Hematopoietic multipotent progenitor cell treated with erythropoietin and hydrocortisone succinate and interleukin-3 and kit ligand, for 6 days (in vitro differentiated cells): ENCODE data around the gene RASA3.
"Not testable (repeated sequence)": the region's sequence is repeated elsewhere in the genome, so short reads cannot be mapped to it uniquely, and the experiment has no call there.

ENCODE experiments used
- DNase-seq: peaks from one replicate; pipeline ENCODE4 v3.0.0-alpha.2; 2015

The RASA3 gene

GRCh38 chr13:114077933-114078325 is 54.5 kb downstream of the RASA3 start:
- no peak for DNase-seq

DNA sequence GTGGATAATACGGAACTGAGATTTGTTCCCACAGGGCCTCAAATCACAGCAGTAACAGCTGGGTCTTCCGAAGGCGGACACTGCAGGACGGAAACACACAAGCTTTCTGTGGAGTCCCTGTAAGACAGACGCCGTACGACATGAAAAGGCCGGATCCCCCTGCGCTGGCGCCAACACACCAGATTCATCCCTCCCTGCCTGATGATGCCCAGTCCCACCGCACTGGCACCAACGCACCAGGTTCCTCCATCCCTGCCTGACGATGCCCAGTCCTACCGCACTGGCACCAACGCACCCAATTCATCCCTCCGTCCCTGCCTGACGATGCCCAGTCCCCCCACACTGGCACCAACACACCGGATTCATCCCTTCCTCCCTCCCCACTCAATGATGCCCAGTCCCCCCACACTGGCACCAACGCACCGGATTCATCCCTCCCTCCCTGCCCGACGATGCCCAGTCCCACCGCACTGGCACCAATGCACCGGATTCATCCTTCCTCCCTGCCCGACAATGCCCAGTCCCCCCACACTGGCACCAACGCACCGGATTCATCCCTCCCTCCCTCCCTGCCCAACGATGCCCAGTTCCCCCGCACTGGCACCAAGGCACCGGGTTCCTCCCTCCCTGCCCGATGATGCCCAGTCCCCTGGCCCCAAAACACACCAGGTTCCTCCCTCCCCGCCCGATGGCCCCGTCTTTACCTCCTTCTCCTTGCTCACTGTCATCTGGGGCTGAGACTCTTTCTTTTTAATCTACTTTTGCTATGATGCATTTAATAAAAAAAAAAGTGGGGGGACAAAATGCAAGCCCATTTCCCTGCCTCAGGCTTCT is 55.1 kb downstream of the RASA3 start:
- DNase-seq, result no peak

- DNase-seq, result no peak
Observed at GRCh38 chr13:114076329-114077090, 55.9 kb downstream of the RASA3 start.

DNA sequence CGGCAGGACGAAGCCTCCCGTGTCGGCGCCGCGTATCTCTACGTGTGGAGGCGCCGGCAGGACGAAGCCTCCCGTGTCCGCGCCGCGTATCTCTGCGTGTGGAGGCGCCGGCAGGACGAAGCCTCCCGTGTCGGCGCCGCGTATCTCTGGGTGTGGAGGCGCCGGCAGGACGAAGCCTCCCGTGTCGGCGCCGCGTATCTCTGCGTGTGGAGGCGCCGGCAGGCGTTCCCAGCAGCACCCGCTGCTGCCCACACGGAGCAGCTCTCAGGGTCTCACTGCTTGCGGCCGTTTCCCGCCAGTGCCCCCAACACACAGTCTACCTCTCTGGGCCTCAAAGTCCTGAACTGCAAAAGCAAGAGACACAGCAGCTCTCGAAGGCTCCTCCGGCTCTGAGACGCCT is 56.6 kb downstream of the RASA3 start:
- not testable (repeated sequence) for DNase-seq

DNA sequence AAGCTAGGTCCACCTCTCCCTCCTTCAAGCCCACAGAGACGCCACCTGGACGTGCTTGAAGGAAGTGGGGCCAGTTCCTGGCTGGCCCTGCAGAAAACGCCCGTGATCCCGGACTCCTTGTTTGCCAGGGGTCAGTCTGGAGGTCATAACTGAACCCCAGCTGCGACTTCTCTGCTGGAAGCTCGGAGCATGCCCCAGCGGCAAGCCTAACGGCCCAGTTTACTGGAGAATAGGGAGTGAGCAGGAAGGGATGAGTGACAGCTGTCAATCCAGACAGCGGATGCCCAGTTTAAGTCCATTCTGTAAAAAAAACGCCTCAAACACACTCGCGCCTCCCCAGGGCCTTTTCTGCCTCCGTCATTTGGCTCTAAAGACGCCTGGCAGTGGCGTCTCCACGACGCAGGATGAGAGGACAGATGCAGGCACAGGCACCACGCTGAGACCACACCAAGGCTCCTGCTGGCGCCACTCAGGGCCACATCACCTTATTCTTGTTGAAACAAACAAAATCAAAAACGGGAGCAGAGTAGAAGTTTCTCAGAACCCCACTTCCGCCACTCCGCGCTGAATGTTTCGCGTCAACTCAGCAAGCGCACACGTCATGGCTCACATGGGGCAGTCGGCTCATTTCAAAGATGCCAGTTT is 57.6 kb downstream of the RASA3 start:
- DNase-seq, result no peak

DNA sequence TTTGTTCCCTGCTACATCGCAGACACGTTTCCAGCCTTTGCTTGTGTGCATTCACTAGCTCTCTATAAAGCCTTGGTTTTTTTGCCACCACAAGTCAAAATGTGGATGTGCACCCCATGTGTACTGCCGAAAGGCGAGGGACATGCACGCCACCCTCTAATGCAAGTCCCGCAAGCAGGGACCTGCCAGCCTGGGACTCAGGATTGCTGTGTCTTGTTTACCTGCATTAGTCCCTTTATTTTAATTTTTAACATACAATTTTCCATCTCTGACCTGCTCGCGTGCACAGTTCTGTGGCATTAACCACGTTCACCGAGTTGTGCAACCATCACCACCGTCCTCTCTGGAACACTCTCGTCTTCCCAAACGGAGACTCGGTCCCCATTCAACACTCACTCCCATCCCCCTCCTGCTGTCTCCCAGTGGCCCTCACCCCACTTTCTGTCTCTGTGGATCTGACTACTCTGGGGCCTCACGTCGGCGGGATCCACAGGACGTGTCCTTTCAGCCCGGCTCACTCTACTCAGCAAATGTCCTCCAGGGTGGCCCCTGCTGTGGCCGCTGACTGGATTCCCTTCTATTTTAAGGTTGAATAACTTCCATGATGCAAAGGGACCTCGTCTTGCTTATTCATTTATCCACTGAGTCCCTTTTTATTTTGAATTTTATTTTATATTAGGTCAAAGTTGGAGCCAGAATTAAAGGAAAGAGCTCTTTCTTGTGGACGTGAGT is 58.4 kb downstream of the RASA3 start:
- no peak for DNase-seq

- DNase-seq, result no peak
Observed at GRCh38 chr13:114072421-114072820, 60.0 kb downstream of the RASA3 start.

- no peak for DNase-seq
Observed at GRCh38 chr13:114071991-114072390, 60.4 kb downstream of the RASA3 start.

GRCh38 chr13:114071410-114071809 is 61.0 kb downstream of the RASA3 start:
- no peak for DNase-seq

DNA sequence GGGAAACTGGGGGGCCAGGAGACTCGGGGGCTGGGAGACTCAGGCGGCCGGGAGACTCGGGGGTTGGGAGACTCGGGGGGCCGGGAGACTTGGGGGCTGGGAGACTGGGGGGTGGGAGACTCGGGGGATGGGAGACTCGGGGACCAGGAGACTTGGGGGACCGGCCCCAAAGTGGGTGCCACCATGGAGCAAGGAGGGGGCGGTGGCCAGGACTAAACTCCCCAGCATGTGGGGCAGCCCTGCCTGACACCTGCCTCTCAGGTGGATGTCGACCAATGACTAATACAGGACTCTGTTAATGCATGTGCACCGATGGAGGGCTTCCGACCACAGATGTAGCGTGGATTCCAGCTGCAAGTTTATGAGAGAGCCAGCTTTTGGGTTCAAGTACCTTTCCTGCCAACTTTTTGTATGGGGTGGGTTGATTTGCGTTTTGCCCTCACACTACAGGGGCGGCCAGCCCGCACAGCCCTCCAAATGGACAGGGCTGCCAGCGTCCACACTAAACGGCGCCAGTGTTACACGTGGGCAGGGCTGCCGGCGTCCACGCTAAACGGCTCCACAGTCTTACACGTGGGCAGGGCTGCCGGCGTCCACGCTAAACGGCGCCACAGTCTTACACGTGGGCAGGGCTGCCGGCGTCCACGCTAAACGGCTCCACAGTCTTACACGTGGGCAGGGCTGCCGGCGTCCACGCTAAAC is 62.2 kb downstream of the RASA3 start:
- DNase-seq, result no peak

DNA sequence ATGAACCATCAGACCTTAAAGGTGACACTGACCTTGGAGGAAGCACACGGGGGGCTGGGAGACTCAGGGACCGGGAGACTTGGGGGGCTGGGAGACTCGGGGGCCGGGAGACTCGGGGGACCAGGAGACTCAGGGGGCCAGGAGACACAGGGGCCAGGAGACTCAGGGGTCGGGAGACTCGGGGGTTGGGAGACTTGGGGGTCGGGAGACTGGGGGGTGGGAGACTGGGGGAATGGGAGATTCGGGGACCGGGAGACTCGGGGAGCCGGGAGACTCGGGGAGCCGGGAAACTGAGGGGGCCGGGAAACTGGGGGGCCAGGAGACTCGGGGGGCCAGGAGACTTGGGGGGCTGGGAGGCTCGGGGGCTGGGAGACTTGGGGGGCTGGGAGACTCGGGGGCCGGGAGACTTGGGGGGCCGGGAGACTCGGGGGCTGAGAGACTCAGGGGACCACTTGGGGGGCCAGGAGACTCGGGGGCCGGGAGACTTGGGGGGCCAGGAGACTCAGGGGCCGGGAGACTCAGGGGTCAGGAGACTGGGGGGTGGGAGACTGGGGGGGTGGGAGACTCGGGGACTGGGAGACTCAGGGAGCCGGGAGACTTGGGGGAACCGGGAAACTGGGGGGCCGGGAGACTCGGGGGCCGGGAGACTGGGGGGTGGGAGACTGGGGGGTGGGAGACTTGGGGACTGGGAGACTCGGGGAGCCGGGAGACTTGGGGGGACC is 62.9 kb downstream of the RASA3 start:
- DNase-seq, result no peak

DNA sequence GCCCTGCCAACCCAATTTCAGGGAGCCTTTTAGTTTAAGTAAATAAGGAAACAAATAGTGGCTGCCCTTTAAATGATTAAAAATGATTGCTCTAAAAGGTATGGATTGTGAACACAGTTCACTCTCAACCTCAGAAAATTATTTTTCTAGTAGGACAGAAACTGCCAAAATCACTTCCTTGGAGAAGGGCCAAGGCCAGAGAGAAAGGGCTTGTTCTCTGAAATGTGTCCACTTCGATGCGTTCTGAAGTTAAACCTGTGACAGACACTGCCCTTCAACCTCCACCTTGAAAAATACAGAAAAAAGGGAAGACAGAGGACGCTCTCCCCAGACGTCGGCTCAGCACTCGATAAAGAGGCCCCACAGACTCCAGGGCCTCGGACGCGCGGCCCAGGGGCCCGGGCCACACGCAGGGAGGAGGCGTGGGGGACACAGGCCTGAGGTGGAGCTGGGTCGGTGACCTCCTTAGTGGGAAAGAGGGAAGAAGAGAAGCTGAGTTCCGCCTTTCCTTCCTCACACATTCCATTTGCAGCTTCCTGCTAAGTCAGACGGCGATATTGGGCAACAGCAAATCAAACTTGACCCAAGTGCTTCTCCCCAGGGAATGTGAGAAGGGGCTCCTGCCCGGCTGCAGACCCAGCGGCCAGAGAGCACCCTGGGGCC is 63.6 kb downstream of the RASA3 start:
- no peak for DNase-seq

- DNase-seq, result peak; percentile 55
Observed at GRCh38 chr13:114067886-114068651, 64.4 kb downstream of the RASA3 start.

GRCh38 chr13:114067381-114067885 is 65.0 kb downstream of the RASA3 start:
- DNase-seq, result peak; percentile 47

GRCh38 chr13:114066956-114067355 is 65.5 kb downstream of the RASA3 start:
- no peak for DNase-seq

GRCh38 chr13:114065926-114066774 is 66.3 kb downstream of the RASA3 start:
- DNase-seq, result no peak

- DNase-seq, result peak; percentile 90
Observed at GRCh38 chr13:114065141-114065925, 67.1 kb downstream of the RASA3 start.

DNA sequence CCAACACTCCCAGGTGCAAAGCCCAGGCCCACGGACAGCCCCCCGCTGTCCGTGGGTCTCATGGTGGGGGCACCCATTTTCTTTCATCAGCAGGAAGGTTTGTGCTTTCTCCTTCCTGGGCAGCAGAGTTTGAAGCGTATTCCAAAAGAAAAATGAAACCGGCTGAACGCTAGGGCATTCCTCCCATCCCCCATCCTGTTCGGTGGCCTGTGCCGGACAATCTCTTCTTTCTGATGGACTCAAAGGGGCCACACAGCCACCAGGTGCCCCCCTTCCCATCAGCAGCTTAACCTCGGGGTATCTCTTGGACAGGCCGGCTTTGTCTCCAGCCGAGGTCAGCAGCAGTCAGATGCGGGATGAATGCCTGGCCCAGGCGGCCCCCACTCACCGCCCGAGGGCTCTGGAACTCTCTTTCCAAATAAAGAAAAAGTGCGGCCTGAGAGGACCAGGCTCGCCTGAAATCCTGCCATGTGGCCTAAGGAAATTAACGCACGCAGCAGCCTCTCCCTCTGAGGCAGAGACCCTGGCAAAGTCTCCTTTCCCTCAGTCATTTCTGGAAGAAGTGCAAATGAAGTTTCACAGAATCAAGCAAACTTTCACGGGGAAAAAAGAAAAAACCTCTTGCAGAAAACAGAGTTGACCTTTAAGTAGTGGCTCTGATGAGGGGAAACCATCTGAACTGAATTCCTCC is 67.8 kb downstream of the RASA3 start:
- no peak for DNase-seq
